BJ (cell line): ENCODE measurements around the gene GLT1D1. TPM values are rescaled to one million over a fixed set of nuclear protein-coding genes. Genes with fewer than 3 reads are reported as not detected.
"Not testable (repeated sequence)": the region's sequence is repeated elsewhere in the genome, so short reads cannot be mapped to it uniquely, and the experiment has no call there.

Source experiments
- CTCF ChIA-PET: fragments of 350-600 bp; formaldehyde crosslinking; extraction: SDS; loops from one replicate; lab custom pipeline; 2021; ENCODE audit warnings: antibody characterized with exemption, inconsistent platforms; lab: Yijun Ruan, JAX
- POLR2A ChIA-PET: fragments of 300-600 bp; sonication (Branson Sonifier 250); formaldehyde crosslinking; extraction: SDS; loops from one replicate; lab custom pipeline; 2021; ENCODE audit warnings: antibody characterized with exemption; lab: Charles Lee
- DNase-seq: peaks from one replicate; pipeline ENCODE4 v3.0.0-alpha.2; 2011; ENCODE audit warnings: low read depth
- H3K27me3 ChIP-seq: 2 replicates; pipeline ENCODE4 v1.6.0; 2011; ENCODE audit warnings: low read length; ENCODE audit not compliant: control insufficient read depth, insufficient read depth
- H3K36me3 ChIP-seq: 2 replicates; pipeline ENCODE4 v1.5.1; 2011; ENCODE audit warnings: low read length; ENCODE audit not compliant: control insufficient read depth, insufficient read depth
- H3K4me3 ChIP-seq: 2 replicates; pipeline ENCODE4 v1.5.1; 2011; ENCODE audit warnings: low read depth, mild to moderate bottlenecking, control low read depth, low read length
- CTCF ChIP-seq: IDR thresholded peaks from 2 replicates; pipeline ENCODE4 v1.5.1; 2011; ENCODE audit warnings: low read depth, mild to moderate bottlenecking, control low read depth, inconsistent platforms, low read length, moderate library complexity; ENCODE audit not compliant: insufficient read depth
- polyA plus RNA-seq: library from polyadenylated mRNA; depleted of rRNA; stranded (reverse); fragments of >200 nt; gene quantifications from 2 replicates; pipeline ENCODE4 v1.2.3, GENCODE V29; 2011

Gene GLT1D1
- polyA plus RNA-seq, 1 experiment: not detected

- Histone ChIP-seq H3K4me3 (no peak overlapping the region), H3K36me3 (no peaks in the 10 kb centered on the region), H3K27me3 (no peaks in the 10 kb centered on the region)
- ChIA-PET CTCF (no interaction called here), POLR2A (no interaction called here)
- DNase-seq: no peak
- no peak for TF ChIP-seq CTCF
Measured at GRCh38 chr12:128844031-128844635, 9.1 kb upstream of the GLT1D1 start.

GRCh38 chr12:128846671-128847070 lies 6.6 kb upstream of the GLT1D1 start:
- CTCF ChIA-PET, H3K4me3 ChIP-seq, POLR2A ChIA-PET, H3K27me3 ChIP-seq, H3K36me3 ChIP-seq, DNase-seq: not testable (repeated sequence)

GRCh38 chr12:128848371-128848770 lies 4.9 kb upstream of the GLT1D1 start:
- CTCF ChIA-PET: no interaction called here
- POLR2A ChIA-PET: no interaction called here
- no peak for DNase-seq
- TF ChIP-seq CTCF: no peak
- Histone ChIP-seq H3K27me3 (no peaks in the 10 kb centered on the region), H3K36me3 (no peaks in the 10 kb centered on the region), H3K4me3 (no peak overlapping the region)

GRCh38 chr12:128849806-128850205 lies 3.5 kb upstream of the GLT1D1 start:
- H3K4me3 ChIP-seq, CTCF ChIA-PET, H3K36me3 ChIP-seq, DNase-seq, POLR2A ChIA-PET, H3K27me3 ChIP-seq: not testable (repeated sequence)

- POLR2A ChIA-PET: no interaction called here
- no peak for TF ChIP-seq CTCF
- Histone ChIP-seq H3K36me3 (no peaks in the 10 kb centered on the region), H3K27me3 (no peaks in the 10 kb centered on the region), H3K4me3 (no peak overlapping the region)
- CTCF ChIA-PET: no interaction called here
- no peak for DNase-seq
Measured at GRCh38 chr12:128850400-128850799, 2.9 kb upstream of the GLT1D1 start.

GRCh38 chr12:128851429-128851828 lies 1.8 kb upstream of the GLT1D1 start:
- POLR2A ChIA-PET, CTCF ChIA-PET, DNase-seq, H3K27me3 ChIP-seq, H3K4me3 ChIP-seq, H3K36me3 ChIP-seq: not testable (repeated sequence)

- ChIA-PET POLR2A (no interaction called here), CTCF (no interaction called here)
- no peak overlapping the region for H3K4me3 ChIP-seq
- no peak for DNase-seq
- no peaks in the 10 kb centered on the region for H3K36me3 ChIP-seq
- TF ChIP-seq CTCF: no peak
- no peaks in the 10 kb centered on the region for H3K27me3 ChIP-seq
Measured at GRCh38 chr12:128852026-128852698, 1.1 kb upstream of the GLT1D1 start.
